ENCODE data around the gene CNOT2.

DNA sequence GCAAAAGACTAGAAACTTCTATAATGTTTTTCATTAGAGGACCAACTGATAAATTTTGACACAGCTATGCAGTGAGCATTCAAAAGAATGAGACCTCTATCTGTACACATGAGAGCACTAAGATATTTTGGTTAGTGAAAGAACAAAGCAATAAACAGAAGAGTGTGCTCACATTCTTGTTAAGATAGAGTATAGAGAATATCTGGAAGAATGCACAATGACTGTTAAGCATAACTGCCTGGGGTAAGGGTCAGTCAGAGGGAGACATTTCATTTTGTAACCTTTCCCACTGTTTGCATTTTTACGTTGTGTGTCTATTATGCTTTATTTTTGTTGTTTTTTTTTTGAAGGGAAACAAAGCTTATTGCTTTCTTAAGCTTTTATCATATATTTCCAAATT is 143.5 kb downstream of the CNOT2 start:
- TF ChIP-seq, protein P1, sequence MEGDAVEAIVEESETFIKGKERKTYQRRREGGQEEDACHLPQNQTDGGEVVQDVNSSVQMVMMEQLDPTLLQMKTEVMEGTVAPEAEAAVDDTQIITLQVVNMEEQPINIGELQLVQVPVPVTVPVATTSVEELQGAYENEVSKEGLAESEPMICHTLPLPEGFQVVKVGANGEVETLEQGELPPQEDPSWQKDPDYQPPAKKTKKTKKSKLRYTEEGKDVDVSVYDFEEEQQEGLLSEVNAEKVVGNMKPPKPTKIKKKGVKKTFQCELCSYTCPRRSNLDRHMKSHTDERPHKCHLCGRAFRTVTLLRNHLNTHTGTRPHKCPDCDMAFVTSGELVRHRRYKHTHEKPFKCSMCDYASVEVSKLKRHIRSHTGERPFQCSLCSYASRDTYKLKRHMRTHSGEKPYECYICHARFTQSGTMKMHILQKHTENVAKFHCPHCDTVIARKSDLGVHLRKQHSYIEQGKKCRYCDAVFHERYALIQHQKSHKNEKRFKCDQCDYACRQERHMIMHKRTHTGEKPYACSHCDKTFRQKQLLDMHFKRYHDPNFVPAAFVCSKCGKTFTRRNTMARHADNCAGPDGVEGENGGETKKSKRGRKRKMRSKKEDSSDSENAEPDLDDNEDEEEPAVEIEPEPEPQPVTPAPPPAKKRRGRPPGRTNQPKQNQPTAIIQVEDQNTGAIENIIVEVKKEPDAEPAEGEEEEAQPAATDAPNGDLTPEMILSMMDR (IDR thresholded peaks at IDR 0.05) = no peak
- TF ChIP-seq POLR2A (IDR thresholded peaks at IDR 0.05) = no peak

Measured in Peyer's patch (tissue), 4 donors.